Astrocyte of the cerebellum (primary cell): ENCODE data around the gene TEP1.

Source experiments
- DNase-seq: peaks from one replicate; pipeline ENCODE4 v3.0.0-alpha.2; 2011; ENCODE audit warnings: low read depth
- H3K4me3 ChIP-seq: 2 replicates; pipeline ENCODE4 v1.5.1; 2011; ENCODE audit warnings: mild to moderate bottlenecking, low read depth, low read length, moderate library complexity
- CTCF ChIP-seq: IDR thresholded peaks from 2 replicates; pipeline ENCODE4 v1.5.1; 2012; ENCODE audit warnings: low read length, low read depth, moderate library complexity, mild to moderate bottlenecking; ENCODE audit errors: missing control alignments
- in situ Hi-C: cut with HindIII; loops from 2 replicates; pipeline ENCODE4 v1.10.0; 2017; ENCODE audit warnings: low sequenced_read_pairs

The TEP1 gene

GRCh38 chr14:20334017-20334416, 79.3 kb downstream of the TEP1 start:
- DNase-seq = no peak
- no peak overlapping the region for H3K4me3 ChIP-seq
- TF ChIP-seq CTCF = no peak
- in situ Hi-C loops = no loop called here

- no peak for TF ChIP-seq CTCF
- in situ Hi-C loops = no loop called here
- H3K4me3 ChIP-seq = peak overlapping the region; percentile 76
- no peak for DNase-seq
These were observed 79.8 kb downstream of the TEP1 start for GRCh38 chr14:20333494-20333841.

- peak; percentile 70 for DNase-seq
- H3K4me3 ChIP-seq = peak within 1 kb of the TSS; percentile 76
- TF ChIP-seq CTCF = no peak
- in situ Hi-C loops = no loop called here
These were observed 80.4 kb downstream of the TEP1 start, which contains the start of gene CCNB1IP1 for GRCh38 chr14:20332788-20333493. Gene CCNB1IP1, minus strand, starts transcription at chr14:20333279. Its CDS starts 16,756 bp downstream, at chr14:20316523.

GRCh38 chr14:20332431-20332787, 80.9 kb downstream of the TEP1 start:
- peak overlapping the region; percentile 76 for H3K4me3 ChIP-seq
- TF ChIP-seq CTCF = no peak
- in situ Hi-C loops = no loop called here
- DNase-seq = no peak

GRCh38 chr14:20331053-20331613, 82.2 kb downstream of the TEP1 start:
- TF ChIP-seq CTCF = no peak
- DNase-seq = no peak
- H3K4me3 ChIP-seq = no peak overlapping the region
- in situ Hi-C loops = no loop called here

- in situ Hi-C loops = no loop called here
These were observed 83.9 kb downstream of the TEP1 start for GRCh38 chr14:20329355-20329754.

More at GRCh38 chr14:20329355-20329754, 83.9 kb downstream of the TEP1 start:
- no peak overlapping the region for H3K4me3 ChIP-seq
- no peak for TF ChIP-seq CTCF
- no peak for DNase-seq
